ENCODE results near the gene ATF6. TPM values are rescaled to one million over a fixed set of nuclear protein-coding genes. Genes with fewer than 3 reads are reported as not detected.

Gene ATF6
- total and polyA plus RNA-seq, 4 donors, result 10.0 to 22.5 (median 13.4) TPM

DNA sequence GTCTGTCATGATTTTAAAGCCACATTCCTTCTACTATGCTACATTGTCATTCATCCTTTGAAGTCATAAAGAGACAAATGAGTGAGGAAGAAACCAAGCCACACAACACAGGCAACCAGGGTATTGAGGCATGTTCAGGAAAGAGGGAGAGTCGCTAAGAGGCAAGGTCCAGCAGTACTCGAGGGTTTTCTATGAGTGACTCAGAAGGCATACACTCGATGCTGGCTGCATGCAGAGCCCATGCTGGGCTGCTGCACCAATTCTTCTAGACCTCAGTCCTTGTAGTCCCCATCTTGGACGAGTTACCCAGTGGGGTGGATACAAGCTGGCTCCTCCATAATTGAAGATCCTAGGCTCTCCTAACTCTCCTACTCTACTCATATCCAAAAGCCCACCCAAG lies 199.9 kb downstream of the ATF6 start:
- H3K9me3 ChIP-seq (ENCODE audit: control insufficient read depth in 4 of 4, low read length in 3 of 4), result no peaks in the 10 kb centered on the region
- H3K36me3 ChIP-seq (ENCODE audit: control insufficient read depth in 4 of 4, insufficient read depth in 3 of 4, low read depth in 1 of 4, low read length in 3 of 4), result peaks cover 2 to 16% (median 7%) of the 10 kb centered on the region in 4 donors
- no peaks in the 10 kb centered on the region for H3K27me3 ChIP-seq (ENCODE audit: control insufficient read depth in 4 of 4, insufficient read depth in 4 of 4, low read length in 3 of 4)
- WGBS, result 93% methylated on average over 4 of the region's 4 CpGs
- DNase-seq (ENCODE audit: low spot score), result no peak
- TF ChIP-seq EGR1 (IDR thresholded peaks at IDR 0.05; ENCODE audit: low read depth in 2 of 2) (no peak), RXRA (IDR thresholded peaks at IDR 0.05) (no peak), GABPA (IDR thresholded peaks at IDR 0.05 in 1 of 2, conservative IDR thresholded peaks at IDR 0.05 in 1 of 2) (no peak), HNF4G (IDR thresholded peaks at IDR 0.05) (no peak), HNF4A (conservative IDR thresholded peaks at IDR 0.05) (no peak), SP1 (IDR thresholded peaks at IDR 0.05) (no peak), FOXA1 (IDR thresholded peaks at IDR 0.05) (no peak), YY1 (IDR thresholded peaks at IDR 0.05) (no peak), NR2F2 (IDR thresholded peaks at IDR 0.05) (no peak), TAF1 (conservative IDR thresholded peaks at IDR 0.05) (no peak)
- TF ChIP-seq, protein P1, sequence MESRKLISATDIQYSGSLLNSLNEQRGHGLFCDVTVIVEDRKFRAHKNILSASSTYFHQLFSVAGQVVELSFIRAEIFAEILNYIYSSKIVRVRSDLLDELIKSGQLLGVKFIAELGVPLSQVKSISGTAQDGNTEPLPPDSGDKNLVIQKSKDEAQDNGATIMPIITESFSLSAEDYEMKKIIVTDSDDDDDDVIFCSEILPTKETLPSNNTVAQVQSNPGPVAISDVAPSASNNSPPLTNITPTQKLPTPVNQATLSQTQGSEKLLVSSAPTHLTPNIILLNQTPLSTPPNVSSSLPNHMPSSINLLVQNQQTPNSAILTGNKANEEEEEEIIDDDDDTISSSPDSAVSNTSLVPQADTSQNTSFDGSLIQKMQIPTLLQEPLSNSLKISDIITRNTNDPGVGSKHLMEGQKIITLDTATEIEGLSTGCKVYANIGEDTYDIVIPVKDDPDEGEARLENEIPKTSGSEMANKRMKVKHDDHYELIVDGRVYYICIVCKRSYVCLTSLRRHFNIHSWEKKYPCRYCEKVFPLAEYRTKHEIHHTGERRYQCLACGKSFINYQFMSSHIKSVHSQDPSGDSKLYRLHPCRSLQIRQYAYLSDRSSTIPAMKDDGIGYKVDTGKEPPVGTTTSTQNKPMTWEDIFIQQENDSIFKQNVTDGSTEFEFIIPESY (IDR thresholded peaks at IDR 0.05), result no peak
- TF ChIP-seq, protein P2, sequence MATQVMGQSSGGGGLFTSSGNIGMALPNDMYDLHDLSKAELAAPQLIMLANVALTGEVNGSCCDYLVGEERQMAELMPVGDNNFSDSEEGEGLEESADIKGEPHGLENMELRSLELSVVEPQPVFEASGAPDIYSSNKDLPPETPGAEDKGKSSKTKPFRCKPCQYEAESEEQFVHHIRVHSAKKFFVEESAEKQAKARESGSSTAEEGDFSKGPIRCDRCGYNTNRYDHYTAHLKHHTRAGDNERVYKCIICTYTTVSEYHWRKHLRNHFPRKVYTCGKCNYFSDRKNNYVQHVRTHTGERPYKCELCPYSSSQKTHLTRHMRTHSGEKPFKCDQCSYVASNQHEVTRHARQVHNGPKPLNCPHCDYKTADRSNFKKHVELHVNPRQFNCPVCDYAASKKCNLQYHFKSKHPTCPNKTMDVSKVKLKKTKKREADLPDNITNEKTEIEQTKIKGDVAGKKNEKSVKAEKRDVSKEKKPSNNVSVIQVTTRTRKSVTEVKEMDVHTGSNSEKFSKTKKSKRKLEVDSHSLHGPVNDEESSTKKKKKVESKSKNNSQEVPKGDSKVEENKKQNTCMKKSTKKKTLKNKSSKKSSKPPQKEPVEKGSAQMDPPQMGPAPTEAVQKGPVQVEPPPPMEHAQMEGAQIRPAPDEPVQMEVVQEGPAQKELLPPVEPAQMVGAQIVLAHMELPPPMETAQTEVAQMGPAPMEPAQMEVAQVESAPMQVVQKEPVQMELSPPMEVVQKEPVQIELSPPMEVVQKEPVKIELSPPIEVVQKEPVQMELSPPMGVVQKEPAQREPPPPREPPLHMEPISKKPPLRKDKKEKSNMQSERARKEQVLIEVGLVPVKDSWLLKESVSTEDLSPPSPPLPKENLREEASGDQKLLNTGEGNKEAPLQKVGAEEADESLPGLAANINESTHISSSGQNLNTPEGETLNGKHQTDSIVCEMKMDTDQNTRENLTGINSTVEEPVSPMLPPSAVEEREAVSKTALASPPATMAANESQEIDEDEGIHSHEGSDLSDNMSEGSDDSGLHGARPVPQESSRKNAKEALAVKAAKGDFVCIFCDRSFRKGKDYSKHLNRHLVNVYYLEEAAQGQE (IDR thresholded peaks at IDR 0.05), result no peak
- TF ChIP-seq, protein P3, sequence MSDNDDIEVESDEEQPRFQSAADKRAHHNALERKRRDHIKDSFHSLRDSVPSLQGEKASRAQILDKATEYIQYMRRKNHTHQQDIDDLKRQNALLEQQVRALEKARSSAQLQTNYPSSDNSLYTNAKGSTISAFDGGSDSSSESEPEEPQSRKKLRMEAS (IDR thresholded peaks at IDR 0.05), result no peak
- TF ChIP-seq, protein P4, sequence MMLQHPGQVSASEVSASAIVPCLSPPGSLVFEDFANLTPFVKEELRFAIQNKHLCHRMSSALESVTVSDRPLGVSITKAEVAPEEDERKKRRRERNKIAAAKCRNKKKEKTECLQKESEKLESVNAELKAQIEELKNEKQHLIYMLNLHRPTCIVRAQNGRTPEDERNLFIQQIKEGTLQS (IDR thresholded peaks at IDR 0.05), result no peak
- no peak overlapping the region for H3K27ac ChIP-seq (ENCODE audit: low read depth in 1 of 2, low read length in 2 of 2)
- H3K9ac ChIP-seq (ENCODE audit: low read depth in 1 of 2, low read length in 2 of 2), result no peak overlapping the region
- H3K4me3 ChIP-seq (ENCODE audit: low read depth in 1 of 3, low read length in 3 of 3), result no peak overlapping the region
- no peaks in the 10 kb centered on the region for H3K4me1 ChIP-seq (ENCODE audit: control insufficient read depth in 4 of 4, insufficient read depth in 4 of 4, low read length in 3 of 4)

DNA sequence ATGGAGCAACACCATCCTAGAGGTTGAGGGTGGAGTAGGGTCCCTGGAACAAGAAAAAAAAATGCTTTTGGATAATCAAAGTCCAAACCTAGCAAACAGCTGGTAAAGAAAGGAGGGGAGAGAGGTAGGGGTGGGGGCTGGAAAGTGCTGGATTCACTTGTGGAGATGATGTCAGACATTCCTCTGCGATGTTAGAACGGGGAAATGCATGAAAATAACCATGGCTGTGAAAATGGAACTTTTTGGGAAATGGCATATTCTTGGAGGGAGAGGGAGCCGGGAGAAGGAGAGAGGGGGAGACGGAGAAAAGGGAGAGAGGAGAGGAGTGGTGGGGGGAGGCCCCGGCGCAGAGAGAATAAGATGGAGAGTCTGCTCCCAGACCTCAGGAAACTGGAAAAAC lies 203.9 kb downstream of the ATF6 start:
- Histone ChIP-seq H3K36me3 (ENCODE audit: control insufficient read depth in 4 of 4, insufficient read depth in 3 of 4, low read depth in 1 of 4, low read length in 3 of 4) (peaks cover 0 to 10% (median 4%) of the 10 kb centered on the region in 4 donors), H3K27ac (ENCODE audit: low read depth in 1 of 2, low read length in 2 of 2) (no peak overlapping the region), H3K9ac (ENCODE audit: low read depth in 1 of 2, low read length in 2 of 2) (no peak overlapping the region), H3K4me1 (ENCODE audit: control insufficient read depth in 4 of 4, insufficient read depth in 4 of 4, low read length in 3 of 4) (peaks cover 0 to 4% (median 0%) of the 10 kb centered on the region in 4 donors), H3K4me3 (ENCODE audit: low read depth in 1 of 3, low read length in 3 of 3) (no peak overlapping the region), H3K9me3 (ENCODE audit: control insufficient read depth in 4 of 4, low read length in 3 of 4) (no peaks in the 10 kb centered on the region), H3K27me3 (ENCODE audit: control insufficient read depth in 4 of 4, insufficient read depth in 4 of 4, low read length in 3 of 4) (no peaks in the 10 kb centered on the region)
- WGBS, result 90% methylated on average over 6 of the region's 6 CpGs
- TF ChIP-seq NR2F2 (IDR thresholded peaks at IDR 0.05), result no peak
- no peak for TF ChIP-seq HNF4A (conservative IDR thresholded peaks at IDR 0.05)
- TF ChIP-seq, protein P3 (IDR thresholded peaks at IDR 0.05), result no peak
- no peak for DNase-seq (ENCODE audit: low spot score)

All from liver (tissue), 9 donors.